CD4-positive, alpha-beta memory T cell (primary cell): Measurements from ENCODE around the gene CALN1. TPM values are rescaled to one million over a fixed set of nuclear protein-coding genes. Genes with fewer than 3 reads are reported as not detected.

Experiments used
- CTCF ChIA-PET: fragments of 350-600 bp; sonication (Branson Sonifier 250); formaldehyde crosslinking; loops from one replicate; lab custom pipeline; 2021; ENCODE audit warnings: inconsistent platforms; ENCODE audit not compliant: partially characterized antibody; lab: Charles Lee
- POLR2A ChIA-PET: fragments of 350-600 bp; sonication (Branson Sonifier 250); formaldehyde crosslinking; loops from one replicate; lab custom pipeline; 2021; ENCODE audit not compliant: partially characterized antibody; lab: Charles Lee
- DNase-seq, 5 donors: peaks; one replicate each; pipeline versions ENCODE4 v3.0.0 to v3.0.0-alpha.2; 2020 to 2022; ENCODE audit warnings: mixed read lengths in 1 of 5
- H3K27ac ChIP-seq: one replicate; pipeline ENCODE4 v1.7.0; 2013; ENCODE audit warnings: low read depth, low read length
- H3K27me3 ChIP-seq: 2 replicates; pipeline ENCODE4 v1.7.0; 2013; ENCODE audit warnings: mild to moderate bottlenecking, low read length, moderate library complexity; ENCODE audit not compliant: insufficient read depth
- H3K36me3 ChIP-seq: 2 replicates; pipeline ENCODE4 v1.7.0; 2013; ENCODE audit warnings: mild to moderate bottlenecking, low read length, moderate library complexity; ENCODE audit not compliant: insufficient read depth
- H3K4me1 ChIP-seq: 2 replicates; pipeline ENCODE4 v1.7.0; 2013; ENCODE audit warnings: mild to moderate bottlenecking, low read length, moderate library complexity; ENCODE audit not compliant: insufficient read depth
- H3K4me3 ChIP-seq, 2 donors: one replicate each; pipeline ENCODE4 v1.7.0; 2013; ENCODE audit warnings: low read length in 2 of 2, mild to moderate bottlenecking in 1 of 2
- H3K9me3 ChIP-seq, 2 donors: one replicate each; pipeline ENCODE4 v1.7.0; 2013; ENCODE audit warnings: low read length in 2 of 2, control low read depth in 1 of 2; ENCODE audit not compliant: control insufficient read depth in 1 of 2
- H3K27ac Mint-ChIP-seq, 7 donors: one replicate each; pipeline ENCODE4 v1.8.0; 2020 to 2021; ENCODE audit warnings: mixed read lengths in 7 of 7, mild to moderate bottlenecking in 6 of 7, inconsistent platforms in 3 of 7, moderate library complexity in 3 of 7
- H3K27me3 Mint-ChIP-seq, 2 donors: one replicate each; pipeline ENCODE4 v1.8.0; 2020 to 2021; ENCODE audit warnings: mixed read lengths in 2 of 2
- H3K36me3 Mint-ChIP-seq, 2 donors: one replicate each; pipeline ENCODE4 v1.8.0; 2020 to 2021; ENCODE audit warnings: mixed read lengths in 2 of 2, inconsistent platforms in 1 of 2, mild to moderate bottlenecking in 1 of 2
- H3K4me1 Mint-ChIP-seq, 4 donors: one replicate each; pipeline ENCODE4 v1.8.0; 2020 to 2021; ENCODE audit warnings: mixed read lengths in 4 of 4, mild to moderate bottlenecking in 1 of 4
- H3K4me3 Mint-ChIP-seq, 8 donors: one replicate each; pipeline ENCODE4 v1.8.0; 2020 to 2021; ENCODE audit warnings: mixed read lengths in 8 of 8, mild to moderate bottlenecking in 7 of 8, moderate library complexity in 6 of 8, inconsistent platforms in 3 of 8
- H3K9me3 Mint-ChIP-seq, 8 donors: one replicate each; pipeline ENCODE4 v1.8.0; 2020 to 2021; ENCODE audit warnings: mixed read lengths in 8 of 8, mild to moderate bottlenecking in 5 of 8, inconsistent platforms in 3 of 8, moderate library complexity in 1 of 8
- intact Hi-C: fragments of 100-400 bp; cut with micrococcal nuclease; formaldehyde crosslinking; loops from one replicate; pipeline ENCODE4 v1.15.1; 2023
- polyA plus RNA-seq, 2 donors: library from polyadenylated mRNA; unstranded; fragments of 300-500 nt; fragmentation: Illumina TruSeq; gene quantifications; one replicate each; pipeline ENCODE4 v1.2.3, GENCODE V29; 2021
- total RNA-seq, 2 experiments: library from RNA; stranded (reverse); gene quantifications; one replicate each; pipeline ENCODE4 v1.2.3, GENCODE V29; 2021

Gene CALN1
- total and polyA plus RNA-seq, 4 experiments from 2014 or later, result not detected

DNA sequence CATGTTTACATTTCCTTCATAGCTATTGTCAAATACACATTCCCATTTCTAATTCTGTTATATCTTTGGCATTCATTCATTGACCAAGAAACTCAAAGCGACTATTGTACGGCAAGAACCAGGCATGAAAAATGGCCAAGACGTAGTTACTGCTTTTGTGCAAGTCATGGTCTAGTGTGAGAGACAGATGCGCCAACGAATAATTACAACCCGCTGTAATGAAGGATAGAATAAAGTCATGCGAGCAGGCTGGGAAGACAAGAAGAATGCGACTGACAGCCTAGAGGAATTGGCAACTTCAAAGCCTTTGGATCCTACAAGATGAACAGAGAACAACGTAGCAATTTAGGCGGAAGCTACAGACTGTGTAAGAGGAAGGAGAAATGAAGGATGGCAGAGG, 221.2 kb downstream of the CALN1 start:
- intact Hi-C loops, result no loop called here
- no peak overlapping the region for H3K27ac Mint-ChIP-seq
- ChIA-PET POLR2A (no interaction called here), CTCF (no interaction called here)
- no peaks in the 10 kb centered on the region for H3K4me1 ChIP-seq
- no peaks in the 10 kb centered on the region for H3K27me3 Mint-ChIP-seq
- no peak overlapping the region for H3K27ac ChIP-seq
- H3K4me1 Mint-ChIP-seq, result no peaks in the 10 kb centered on the region
- H3K4me3 ChIP-seq, result no peak overlapping the region
- no peaks in the 10 kb centered on the region for H3K36me3 ChIP-seq
- DNase-seq, result no peak
- H3K27me3 ChIP-seq, result no peaks in the 10 kb centered on the region
- no peaks in the 10 kb centered on the region for H3K36me3 Mint-ChIP-seq
- H3K9me3 Mint-ChIP-seq, result peaks cover 0 to 17% (median 8%) of the 10 kb centered on the region in 8 donors
- H3K4me3 Mint-ChIP-seq, result no peak overlapping the region
- no peaks in the 10 kb centered on the region for H3K9me3 ChIP-seq

- Histone ChIP-seq H3K36me3 (no peaks in the 10 kb centered on the region), H3K27ac (no peak overlapping the region), H3K27me3 (no peaks in the 10 kb centered on the region), H3K9me3 (no peaks in the 10 kb centered on the region), H3K4me3 (no peak overlapping the region), H3K4me1 (no peaks in the 10 kb centered on the region)
- Mint-ChIP-seq H3K27ac (no peak overlapping the region), H3K4me3 (no peak overlapping the region), H3K9me3 (peaks cover 0 to 22% (median 8%) of the 10 kb centered on the region in 8 donors), H3K4me1 (no peaks in the 10 kb centered on the region), H3K27me3 (no peaks in the 10 kb centered on the region), H3K36me3 (no peaks in the 10 kb centered on the region)
- DNase-seq, result no peak
- intact Hi-C loops, result no loop called here
- ChIA-PET POLR2A (no interaction called here), CTCF (no interaction called here)
These were observed 222.0 kb downstream of the CALN1 start for GRCh38 chr7:72190146-72190545.

GRCh38 chr7:72187179-72187578, 225.0 kb downstream of the CALN1 start:
- Mint-ChIP-seq H3K4me3 (no peak overlapping the region), H3K9me3 (peaks cover 3 to 20% (median 12%) of the 10 kb centered on the region in 8 donors), H3K36me3 (no peaks in the 10 kb centered on the region), H3K4me1 (no peaks in the 10 kb centered on the region), H3K27ac (no peak overlapping the region), H3K27me3 (no peaks in the 10 kb centered on the region)
- POLR2A ChIA-PET, result no interaction called here
- Histone ChIP-seq H3K27ac (no peak overlapping the region), H3K27me3 (no peaks in the 10 kb centered on the region), H3K4me3 (no peak overlapping the region), H3K36me3 (no peaks in the 10 kb centered on the region), H3K4me1 (no peaks in the 10 kb centered on the region), H3K9me3 (no peaks in the 10 kb centered on the region)
- no peak for DNase-seq
- intact Hi-C loops, result no loop called here
- CTCF ChIA-PET, result no interaction called here

DNA sequence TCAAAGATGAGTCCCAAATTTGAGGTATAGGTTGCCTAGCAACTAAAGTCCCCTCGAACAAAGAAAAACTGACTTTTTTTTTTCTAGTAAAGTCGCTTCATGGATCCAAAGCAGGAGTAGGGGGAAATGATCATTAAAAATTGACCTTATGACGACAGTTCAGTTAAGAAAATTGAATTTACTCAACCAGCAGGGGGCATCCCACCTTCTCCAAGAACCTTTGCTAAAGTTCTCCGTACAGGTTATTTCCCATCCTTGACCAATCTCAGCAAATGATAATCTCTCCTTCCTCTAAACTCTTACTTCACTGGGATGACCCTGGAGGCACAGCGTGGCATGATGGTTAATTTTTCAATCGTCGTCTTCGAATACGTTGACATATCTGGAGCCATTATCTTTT, 228.3 kb downstream of the CALN1 start:
- no peaks in the 10 kb centered on the region for H3K9me3 ChIP-seq
- H3K4me3 Mint-ChIP-seq, result no peak overlapping the region
- no peak overlapping the region for H3K27ac Mint-ChIP-seq
- intact Hi-C loops, result no loop called here
- H3K9me3 Mint-ChIP-seq, result peaks cover 3 to 23% (median 10%) of the 10 kb centered on the region in 8 donors
- no peaks in the 10 kb centered on the region for H3K27me3 ChIP-seq
- H3K27ac ChIP-seq, result no peak overlapping the region
- H3K4me3 ChIP-seq, result no peak overlapping the region
- CTCF ChIA-PET, result no interaction called here
- no peaks in the 10 kb centered on the region for H3K36me3 Mint-ChIP-seq
- no peaks in the 10 kb centered on the region for H3K27me3 Mint-ChIP-seq
- POLR2A ChIA-PET, result no interaction called here
- H3K36me3 ChIP-seq, result no peaks in the 10 kb centered on the region
- H3K4me1 ChIP-seq, result no peaks in the 10 kb centered on the region
- DNase-seq, result no peak
- H3K4me1 Mint-ChIP-seq, result no peaks in the 10 kb centered on the region

- DNase-seq, result no peak
- POLR2A ChIA-PET, result no interaction called here
- H3K36me3 Mint-ChIP-seq, result no peaks in the 10 kb centered on the region
- CTCF ChIA-PET, result no interaction called here
- no peaks in the 10 kb centered on the region for H3K4me1 Mint-ChIP-seq
- peaks cover 0 to 30% (median 10%) of the 10 kb centered on the region in 8 donors for H3K9me3 Mint-ChIP-seq
- no peak overlapping the region for H3K4me3 Mint-ChIP-seq
- H3K36me3 ChIP-seq, result no peaks in the 10 kb centered on the region
- intact Hi-C loops, result no loop called here
- H3K4me1 ChIP-seq, result no peaks in the 10 kb centered on the region
- no peaks in the 10 kb centered on the region for H3K27me3 Mint-ChIP-seq
- H3K27me3 ChIP-seq, result no peaks in the 10 kb centered on the region
- H3K9me3 ChIP-seq, result no peaks in the 10 kb centered on the region
- H3K27ac Mint-ChIP-seq, result no peak overlapping the region
- H3K4me3 ChIP-seq, result no peak overlapping the region
- no peak overlapping the region for H3K27ac ChIP-seq
These were observed 230.1 kb downstream of the CALN1 start for GRCh38 chr7:72182036-72182435.

GRCh38 chr7:72176875-72177274, 235.3 kb downstream of the CALN1 start:
- no peaks in the 10 kb centered on the region for H3K36me3 Mint-ChIP-seq
- H3K4me3 Mint-ChIP-seq, result no peak overlapping the region
- H3K4me3 ChIP-seq, result no peak overlapping the region
- no peaks in the 10 kb centered on the region for H3K9me3 ChIP-seq
- no peak overlapping the region for H3K27ac ChIP-seq
- DNase-seq, result no peak
- H3K27ac Mint-ChIP-seq, result no peak overlapping the region
- H3K27me3 ChIP-seq, result no peaks in the 10 kb centered on the region
- H3K27me3 Mint-ChIP-seq, result no peaks in the 10 kb centered on the region
- no peaks in the 10 kb centered on the region for H3K4me1 Mint-ChIP-seq
- ChIA-PET CTCF (no interaction called here), POLR2A (no interaction called here)
- H3K4me1 ChIP-seq, result no peaks in the 10 kb centered on the region
- H3K36me3 ChIP-seq, result no peaks in the 10 kb centered on the region
- H3K9me3 Mint-ChIP-seq, result peaks cover 0 to 42% (median 13%) of the 10 kb centered on the region in 8 donors
- intact Hi-C loops, result no loop called here

DNA sequence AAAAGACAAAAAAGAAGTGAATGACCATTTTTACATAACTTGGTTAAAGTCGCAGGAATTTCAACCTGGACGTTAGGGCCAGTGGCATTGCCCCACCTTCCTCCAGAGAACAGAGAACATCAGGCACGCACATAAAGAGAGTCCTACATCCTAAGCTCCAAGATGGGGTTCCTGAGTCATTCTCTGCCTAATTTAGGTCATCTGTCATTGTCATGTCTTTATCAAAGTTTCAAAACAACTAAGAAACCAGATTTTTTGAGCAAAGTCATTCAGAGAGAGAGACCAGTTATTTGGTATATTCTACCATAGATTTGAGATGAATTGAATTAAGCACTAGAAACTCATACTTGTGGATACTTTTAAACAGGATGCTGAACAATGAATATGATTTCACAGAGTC, 241.7 kb downstream of the CALN1 start:
- POLR2A ChIA-PET, result no interaction called here

DNA sequence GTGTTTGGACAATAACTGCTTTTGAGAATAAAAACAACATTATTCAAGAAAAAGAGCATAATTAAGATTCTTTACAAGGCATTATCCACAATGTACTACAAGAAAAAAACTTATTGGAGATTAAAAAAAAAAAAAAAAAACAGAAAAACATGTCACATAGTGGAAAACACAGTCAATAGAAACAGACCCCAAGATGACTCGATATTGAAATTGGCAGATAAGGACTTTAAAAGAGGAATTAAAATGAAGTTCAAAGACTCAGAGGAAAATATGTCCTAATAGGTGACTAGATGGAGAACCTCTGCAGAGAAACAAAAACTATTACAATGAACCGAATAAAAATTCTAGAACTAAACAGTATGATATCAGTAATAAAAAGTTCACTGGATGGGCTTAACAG, 248.9 kb downstream of the CALN1 start:
- Histone ChIP-seq H3K4me3 (no peak overlapping the region), H3K9me3 (no peaks in the 10 kb centered on the region), H3K27me3 (no peaks in the 10 kb centered on the region), H3K27ac (no peak overlapping the region), H3K4me1 (no peaks in the 10 kb centered on the region), H3K36me3 (no peaks in the 10 kb centered on the region)
- no peaks in the 10 kb centered on the region for H3K36me3 Mint-ChIP-seq
- H3K27ac Mint-ChIP-seq, result no peak overlapping the region
- CTCF ChIA-PET, result no interaction called here
- POLR2A ChIA-PET, result no interaction called here
- H3K4me1 Mint-ChIP-seq, result no peaks in the 10 kb centered on the region
- intact Hi-C loops, result no loop called here
- H3K4me3 Mint-ChIP-seq, result no peak overlapping the region
- H3K27me3 Mint-ChIP-seq, result no peaks in the 10 kb centered on the region
- H3K9me3 Mint-ChIP-seq, result peaks cover 0 to 38% (median 16%) of the 10 kb centered on the region in 8 donors
- DNase-seq, result no peak

More for the DNA sequence above, 241.7 kb downstream of the CALN1 start:
- no peaks in the 10 kb centered on the region for H3K9me3 ChIP-seq
- Mint-ChIP-seq H3K4me1 (no peaks in the 10 kb centered on the region), H3K9me3 (peaks cover 0 to 37% (median 11%) of the 10 kb centered on the region in 8 donors), H3K27ac (no peak overlapping the region), H3K36me3 (no peaks in the 10 kb centered on the region), H3K27me3 (no peaks in the 10 kb centered on the region), H3K4me3 (no peak overlapping the region)
- no peaks in the 10 kb centered on the region for H3K27me3 ChIP-seq
- H3K36me3 ChIP-seq, result no peaks in the 10 kb centered on the region
- CTCF ChIA-PET, result no interaction called here
- H3K4me1 ChIP-seq, result no peaks in the 10 kb centered on the region
- no peak overlapping the region for H3K27ac ChIP-seq
- no peak overlapping the region for H3K4me3 ChIP-seq
- intact Hi-C loops, result no loop called here
- DNase-seq, result no peak
